GM12875 (cell line): Measurements from ENCODE around the gene C17orf107.

Experiments used
- H3K4me3 ChIP-seq: one replicate; pipeline ENCODE4 v1.5.1; 2011; ENCODE audit warnings: low read depth, low read length, control low read depth
- CTCF ChIP-seq: IDR thresholded peaks from 2 replicates; pipeline ENCODE4 v1.5.1; 2011; ENCODE audit warnings: low read depth, mild to moderate bottlenecking, control low read depth, inconsistent platforms, low read length, moderate library complexity, borderline replicate concordance; ENCODE audit not compliant: insufficient read depth

C17orf107 gene

DNA sequence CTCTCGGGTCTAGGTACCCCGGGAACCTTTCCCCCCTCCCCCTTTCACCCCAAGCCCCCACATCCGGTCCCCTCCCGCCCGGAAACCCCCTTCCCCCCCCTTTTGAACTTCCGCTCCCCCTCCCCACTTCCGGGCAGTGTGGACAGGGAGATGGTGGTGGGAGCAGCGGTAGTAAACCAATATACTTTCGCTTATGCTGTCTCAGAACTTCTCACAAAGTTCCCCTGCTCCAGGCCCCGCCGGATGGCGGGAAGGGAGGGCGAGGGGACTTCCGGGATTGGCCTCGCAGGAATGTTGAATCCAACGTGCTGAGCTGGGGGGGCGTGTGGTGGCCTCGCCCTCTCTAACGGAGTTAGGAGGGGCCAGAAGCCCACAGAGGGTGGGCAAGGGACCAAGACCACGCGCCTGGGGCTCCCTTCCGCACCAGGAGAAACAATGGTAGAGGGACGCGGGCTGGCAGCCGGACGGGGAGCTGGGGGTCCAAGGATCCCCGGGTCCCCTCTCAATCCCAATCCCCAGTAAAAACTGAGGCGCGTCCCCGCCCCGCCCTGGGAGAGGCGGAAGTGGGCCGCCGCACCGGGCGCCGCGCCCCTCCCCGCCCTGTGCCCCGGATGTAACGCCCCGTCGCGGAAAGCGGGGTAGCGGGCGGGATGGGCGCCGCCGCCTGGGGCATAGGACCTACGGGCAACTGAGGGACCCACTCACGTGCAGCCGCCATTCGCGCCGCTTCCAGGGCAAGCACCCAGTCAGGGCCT, 48.3 kb downstream of the C17orf107 start:
- TF ChIP-seq CTCF: no peak
- peak overlapping the region; percentile 99 for H3K4me3 ChIP-seq

GRCh38 chr17:4948166-4948930, 49.0 kb downstream of the C17orf107 start, which contains the start of gene PFN1:
Gene PFN1, minus strand, starts transcription at chr17:4948530. Its CDS starts 136 bp downstream, at chr17:4948394.
- TF ChIP-seq CTCF: no peak
- peak within 1 kb of the TSS; percentile 99 for H3K4me3 ChIP-seq

DNA sequence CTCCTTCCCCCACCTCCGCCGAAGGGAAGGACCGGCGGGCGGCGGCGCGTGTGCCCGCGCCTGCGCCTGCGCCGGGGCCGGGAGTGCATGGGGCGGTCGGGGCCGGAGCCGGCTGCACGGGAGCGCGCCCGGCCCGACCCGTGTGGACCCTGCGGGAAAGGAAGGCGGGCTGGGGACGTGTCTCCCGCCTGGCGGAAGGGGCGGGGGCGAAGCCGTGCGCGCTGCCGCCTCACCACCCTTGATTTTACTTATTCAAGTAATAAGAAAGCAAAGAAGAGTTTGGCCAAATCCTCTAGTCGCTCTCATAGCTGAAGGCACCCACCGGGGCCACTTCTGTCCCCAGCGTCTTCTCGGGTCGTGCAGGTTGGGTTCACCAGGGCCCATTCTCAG, 49.6 kb downstream of the C17orf107 start:
- H3K4me3 ChIP-seq: peak overlapping the region; percentile 99
- no peak for TF ChIP-seq CTCF

DNA sequence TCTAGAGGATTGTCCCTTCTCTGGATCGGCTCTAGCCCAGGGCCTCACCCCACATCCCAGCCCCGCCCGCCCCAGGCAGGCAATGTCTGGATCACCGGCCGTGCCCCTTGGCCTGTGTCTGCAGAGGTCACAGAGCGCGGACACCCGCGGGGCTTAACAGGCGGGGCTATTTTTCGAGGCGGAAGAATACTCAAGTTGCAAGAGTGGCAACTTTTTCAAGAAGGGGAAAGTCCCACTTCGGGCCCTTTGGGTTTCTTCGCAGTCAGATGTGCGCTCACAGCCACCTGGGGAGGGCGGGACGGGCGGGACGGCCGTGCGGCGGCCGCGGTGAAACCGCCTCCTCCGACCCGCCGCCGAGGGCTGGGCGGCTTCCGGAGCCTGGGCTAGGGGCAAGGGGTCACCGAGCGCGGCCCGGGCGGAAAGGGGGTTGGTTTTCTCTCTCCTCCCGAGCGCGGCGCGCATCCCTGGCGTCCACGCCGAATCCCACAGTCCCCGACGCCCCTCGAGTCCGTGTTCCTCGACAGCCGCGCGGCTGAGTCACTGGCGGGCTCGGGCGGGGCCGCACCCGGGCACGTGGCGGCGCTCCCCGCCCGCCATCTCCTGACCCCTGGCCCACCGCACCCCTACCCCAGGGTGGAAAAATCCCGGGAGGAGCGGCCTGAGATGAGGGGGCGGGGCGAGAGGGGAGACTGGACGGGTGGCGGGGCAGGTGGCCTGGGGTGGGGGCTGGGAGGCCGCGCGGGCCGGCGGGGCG, 50.2 kb downstream of the C17orf107 start:
- TF ChIP-seq CTCF: no peak
- H3K4me3 ChIP-seq: peak overlapping the region; percentile 99

DNA sequence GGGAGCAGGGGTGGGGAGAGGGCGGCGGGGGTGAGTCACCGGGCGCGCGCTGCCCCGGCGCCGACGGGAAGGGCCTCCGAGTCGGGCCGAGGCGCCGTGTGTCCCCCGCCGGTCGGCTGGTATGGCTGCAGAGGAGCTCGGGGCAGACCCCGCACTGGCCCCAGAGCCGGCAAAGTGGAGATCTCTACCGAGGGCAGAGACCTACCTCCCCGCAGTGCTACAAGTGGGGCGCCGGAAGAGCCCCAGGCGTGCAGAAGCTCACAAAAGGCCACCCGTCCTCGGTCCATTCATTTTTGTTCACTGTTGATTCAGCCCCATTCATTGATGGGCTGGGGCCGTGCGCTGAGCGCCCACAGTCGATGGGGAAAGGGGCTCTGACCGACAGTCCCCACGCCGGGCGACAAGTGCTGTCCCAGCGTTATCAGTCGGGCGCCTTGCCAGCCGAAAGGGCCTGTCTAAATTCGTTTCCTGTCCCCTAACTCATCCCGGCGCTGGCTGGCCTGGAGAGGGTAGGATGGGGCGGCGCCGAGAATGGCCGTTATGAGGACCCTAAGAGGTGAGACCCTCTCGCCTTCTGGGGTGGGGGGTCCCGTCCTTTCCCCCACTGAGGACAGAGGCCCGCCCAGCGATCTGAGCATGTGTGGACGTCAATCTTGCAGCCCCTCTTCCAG, 50.9 kb downstream of the C17orf107 start:
- peak overlapping the region; percentile 99 for H3K4me3 ChIP-seq
- no peak for TF ChIP-seq CTCF

- no peak for TF ChIP-seq CTCF
- peak within 1 kb of the TSS; percentile 99 for H3K4me3 ChIP-seq
Observed at GRCh38 chr17:4950746-4951204, 51.4 kb downstream of the C17orf107 start, which contains the start of gene ENO3. Gene ENO3, plus strand, starts transcription at chr17:4951119. Its CDS starts 711 bp downstream, at chr17:4951830.
